B cell (primary cell): ENCODE measurements around the gene ERBB4. TPM values are rescaled to one million over a fixed set of nuclear protein-coding genes. Genes with fewer than 3 reads are reported as not detected.

ENCODE experiments used
- ATAC-seq: fragments of 200-7000 bp; cut with Tn5 transposase; one replicate; pipeline ENCODE4 v1.10.0; 2021; ENCODE audit warnings: low read depth, mild to moderate bottlenecking, moderate number of reproducible peaks, moderate library complexity
- CTCF ChIA-PET: fragments of 350-600 bp; sonication (Branson Sonifier 250); formaldehyde crosslinking; loops from one replicate; lab custom pipeline; 2021; ENCODE audit warnings: antibody characterized with exemption, inconsistent platforms; lab: Charles Lee
- POLR2A ChIA-PET: fragments of 350-600 bp; sonication (Branson Sonifier 250); formaldehyde crosslinking; loops from one replicate; lab custom pipeline; 2021; ENCODE audit warnings: antibody characterized with exemption; lab: Charles Lee
- DNase-seq: peaks from one replicate; pipeline ENCODE4 v3.0.0; 2013
- H2AFZ ChIP-seq: 2 replicates; pipeline ENCODE4 v1.6.1; 2012; ENCODE audit warnings: mild to moderate bottlenecking, low read depth, low read length; ENCODE audit not compliant: insufficient read depth, poor library complexity, severe bottlenecking
- H3K27ac ChIP-seq, 2 donors: 1 replicate in 1 of 2; 2 replicates in 1 of 2; pipeline ENCODE4 v1.5.1; 2012 to 2013; ENCODE audit warnings: low read length in 2 of 2, mild to moderate bottlenecking in 2 of 2, moderate library complexity in 1 of 2
- H3K27me3 ChIP-seq, 4 experiments: fragments of 200-600 bp in 1 of 4; sonication (generic) in 1 of 4; replicated peaks in 1 of 4; 1 replicate in 2 of 4; 2 replicates in 2 of 4; pipeline versions ENCODE4 v1.6.1 to v1.7.0; 2013 to 2016; ENCODE audit warnings: low read length in 3 of 4, mild to moderate bottlenecking in 2 of 4, mixed read lengths in 1 of 4, moderate library complexity in 1 of 4; ENCODE audit not compliant: insufficient read depth in 4 of 4, control insufficient read depth in 3 of 4; ENCODE audit errors: control extremely low read depth in 1 of 4
- H3K36me3 ChIP-seq, 2 experiments: replicated peaks in 1 of 2; 1 replicate in 1 of 2; 2 replicates in 1 of 2; pipeline versions ENCODE4 v1.6.1 to v1.7.1; 2013; ENCODE audit warnings: low read length in 1 of 2; ENCODE audit not compliant: insufficient read depth in 2 of 2, control insufficient read depth in 1 of 2; ENCODE audit errors: control extremely low read depth in 1 of 2, extremely low read depth in 1 of 2
- H3K4me1 ChIP-seq, 2 donors: fragments of 200-600 bp in 1 of 2; sonication (generic) in 1 of 2; 1 replicate in 1 of 2; 2 replicates in 1 of 2; pipeline versions ENCODE4 v1.5.1 to v1.6.1; 2013 to 2017; ENCODE audit warnings: low read length in 2 of 2; ENCODE audit not compliant: control insufficient read depth in 2 of 2, insufficient read depth in 2 of 2
- H3K4me2 ChIP-seq: replicated peaks from 2 replicates; pipeline ENCODE3; 2012; ENCODE audit warnings: mild to moderate bottlenecking, low read depth, low read length; ENCODE audit not compliant: poor library complexity, severe bottlenecking
- H3K4me3 ChIP-seq, 5 experiments: fragments of 200-600 bp in 1 of 5; sonication (generic) in 1 of 5; 1 replicate in 3 of 5; 2 replicates in 2 of 5; pipeline versions ENCODE4 v1.5.1 to v1.7.0; 2011 to 2016; ENCODE audit warnings: low read length in 4 of 5, mild to moderate bottlenecking in 4 of 5, low read depth in 2 of 5, control low read depth in 1 of 5, moderate library complexity in 1 of 5; ENCODE audit not compliant: insufficient read depth in 1 of 5; ENCODE audit errors: control extremely low read depth in 1 of 5, extremely low read depth in 1 of 5
- H3K79me2 ChIP-seq: fragments of 200-600 bp; sonication (generic); one replicate; pipeline ENCODE4 v1.6.0; 2016; ENCODE audit warnings: low read length; ENCODE audit not compliant: control insufficient read depth, insufficient read depth
- H3K9ac ChIP-seq: fragments of 200-600 bp; sonication (generic); 2 replicates; pipeline ENCODE4 v1.6.1; 2017; ENCODE audit warnings: mild to moderate bottlenecking, low read length, moderate library complexity
- H3K9me3 ChIP-seq, 3 donors: one replicate each; pipeline versions ENCODE4 v1.6.1 to v1.7.1; 2013; ENCODE audit warnings: low read length in 2 of 3; ENCODE audit not compliant: control insufficient read depth in 2 of 3, insufficient read depth in 1 of 3; ENCODE audit errors: control extremely low read depth in 1 of 3
- H4K20me1 ChIP-seq: 2 replicates; pipeline ENCODE4 v1.6.0; 2012; ENCODE audit warnings: mild to moderate bottlenecking, low read length; ENCODE audit not compliant: insufficient read depth, control insufficient read depth, poor library complexity, severe bottlenecking
- H3K27ac Mint-ChIP-seq: one replicate; pipeline ENCODE4 v1.8.0; 2021; ENCODE audit warnings: mixed read lengths
- H3K27me3 Mint-ChIP-seq: one replicate; pipeline ENCODE4 v1.8.0; 2021; ENCODE audit warnings: mixed read lengths
- H3K4me1 Mint-ChIP-seq: one replicate; pipeline ENCODE4 v1.8.0; 2021; ENCODE audit warnings: mixed read lengths
- H3K4me3 Mint-ChIP-seq: one replicate; pipeline ENCODE4 v1.8.0; 2021; ENCODE audit warnings: mixed read lengths
- H3K9me3 Mint-ChIP-seq: one replicate; pipeline ENCODE4 v1.8.0; 2022; ENCODE audit warnings: mixed read lengths; ENCODE audit not compliant: insufficient read depth
- EZH2 ChIP-seq: IDR thresholded peaks from 2 replicates; pipeline ENCODE4 v1.6.1; 2012; ENCODE audit warnings: borderline replicate concordance, low read depth, mild to moderate bottlenecking, moderate library complexity, low read length; ENCODE audit not compliant: insufficient read depth, poor library complexity, severe bottlenecking
- WGBS: methylation state at CpG from one replicate; pipeline ENCODE4 v1.1.5; 2013; ENCODE audit warnings: missing lambda C conversion rate; ENCODE audit not compliant: insufficient coverage; 5-methylcytosine and 5-hydroxymethylcytosine counted together
- intact Hi-C: fragments of 100-400 bp; cut with micrococcal nuclease; formaldehyde crosslinking; loops from one replicate; pipeline ENCODE4 v1.10.0; 2022
- polyA plus RNA-seq: library from polyadenylated mRNA; depleted of rRNA; stranded (reverse); fragments of >200 nt; gene quantifications from 2 replicates; pipeline ENCODE4 v1.2.3, GENCODE V29; 2012
- total RNA-seq, 2 donors: library from RNA; stranded (reverse); fragments of 120-200 nt in 1 of 2; gene quantifications; 1 replicate in 1 of 2; 2 replicates in 1 of 2; pipeline versions ENCODE4 v1.2.3 to v1.2.4, GENCODE V29; 2013 to 2022
- TF ChIP-seq, protein P1 (sequence below): fragments of 200-600 bp; IDR thresholded peaks from one replicate; pipeline ENCODE4 v1.8.0; 2022; ENCODE audit warnings: antibody characterized with exemption, mild to moderate bottlenecking

Gene ERBB4
- total and polyA plus RNA-seq, 2 donors (not counting 1 experiment from before 2014, with no cell fraction given) = not detected

DNA sequence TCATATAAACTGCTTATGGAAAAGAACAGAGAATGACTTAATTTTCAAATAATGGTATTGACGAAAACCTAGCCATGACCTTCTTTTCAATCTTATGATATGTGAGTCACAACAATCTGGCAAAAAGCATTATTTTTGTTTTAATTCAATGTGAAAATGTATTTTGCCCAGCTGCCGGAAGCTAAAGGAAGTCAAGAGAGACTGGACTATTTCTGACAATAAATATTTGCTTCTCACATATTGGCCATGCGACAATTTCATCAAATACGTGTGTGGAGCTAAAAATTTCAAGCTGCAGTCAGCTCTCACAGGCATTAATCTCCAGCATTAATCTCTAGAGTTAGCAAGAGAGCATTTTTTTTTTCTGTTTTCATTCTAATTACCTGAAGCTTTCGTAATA is 1101.2 kb downstream of the ERBB4 start:
- H3K27me3 Mint-ChIP-seq = no peaks in the 10 kb centered on the region
- H4K20me1 ChIP-seq = no peaks in the 10 kb centered on the region
- H3K9me3 Mint-ChIP-seq = no peaks in the 10 kb centered on the region
- ChIA-PET POLR2A (no interaction called here), CTCF (interaction anchor here (0.9 to 1.1 kb wide), 2 partner anchors 17 to 18 kb away, joined by 3 read pairs; no protein-coding TSS in a partner anchor)
- no CpG with 5 or more reads among the region's 5 CpGs for WGBS
- peaks cover 2% of the 10 kb centered on the region for H3K4me1 Mint-ChIP-seq
- no peak overlapping the region for H2AFZ ChIP-seq
- peaks cover 0 to 4% (median 0%) of the 10 kb centered on the region in 3 donors for H3K9me3 ChIP-seq
- TF ChIP-seq, protein P1, sequence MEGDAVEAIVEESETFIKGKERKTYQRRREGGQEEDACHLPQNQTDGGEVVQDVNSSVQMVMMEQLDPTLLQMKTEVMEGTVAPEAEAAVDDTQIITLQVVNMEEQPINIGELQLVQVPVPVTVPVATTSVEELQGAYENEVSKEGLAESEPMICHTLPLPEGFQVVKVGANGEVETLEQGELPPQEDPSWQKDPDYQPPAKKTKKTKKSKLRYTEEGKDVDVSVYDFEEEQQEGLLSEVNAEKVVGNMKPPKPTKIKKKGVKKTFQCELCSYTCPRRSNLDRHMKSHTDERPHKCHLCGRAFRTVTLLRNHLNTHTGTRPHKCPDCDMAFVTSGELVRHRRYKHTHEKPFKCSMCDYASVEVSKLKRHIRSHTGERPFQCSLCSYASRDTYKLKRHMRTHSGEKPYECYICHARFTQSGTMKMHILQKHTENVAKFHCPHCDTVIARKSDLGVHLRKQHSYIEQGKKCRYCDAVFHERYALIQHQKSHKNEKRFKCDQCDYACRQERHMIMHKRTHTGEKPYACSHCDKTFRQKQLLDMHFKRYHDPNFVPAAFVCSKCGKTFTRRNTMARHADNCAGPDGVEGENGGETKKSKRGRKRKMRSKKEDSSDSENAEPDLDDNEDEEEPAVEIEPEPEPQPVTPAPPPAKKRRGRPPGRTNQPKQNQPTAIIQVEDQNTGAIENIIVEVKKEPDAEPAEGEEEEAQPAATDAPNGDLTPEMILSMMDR = no peak
- TF ChIP-seq EZH2 = no peak
- no peak overlapping the region for H3K27ac ChIP-seq
- DNase-seq (no peak), ATAC-seq (no peak)
- no peaks in the 10 kb centered on the region for H3K4me1 ChIP-seq
- H3K27me3 ChIP-seq = no peaks in the 10 kb centered on the region
- no peaks in the 10 kb centered on the region for H3K79me2 ChIP-seq
- H3K4me2 ChIP-seq = no peak overlapping the region
- H3K36me3 ChIP-seq = no peaks in the 10 kb centered on the region
- H3K4me3 Mint-ChIP-seq = no peak overlapping the region
- H3K4me3 ChIP-seq = no peak overlapping the region
- H3K9ac ChIP-seq = no peak overlapping the region
- intact Hi-C loops = no loop called here
- H3K27ac Mint-ChIP-seq = no peak overlapping the region

DNA sequence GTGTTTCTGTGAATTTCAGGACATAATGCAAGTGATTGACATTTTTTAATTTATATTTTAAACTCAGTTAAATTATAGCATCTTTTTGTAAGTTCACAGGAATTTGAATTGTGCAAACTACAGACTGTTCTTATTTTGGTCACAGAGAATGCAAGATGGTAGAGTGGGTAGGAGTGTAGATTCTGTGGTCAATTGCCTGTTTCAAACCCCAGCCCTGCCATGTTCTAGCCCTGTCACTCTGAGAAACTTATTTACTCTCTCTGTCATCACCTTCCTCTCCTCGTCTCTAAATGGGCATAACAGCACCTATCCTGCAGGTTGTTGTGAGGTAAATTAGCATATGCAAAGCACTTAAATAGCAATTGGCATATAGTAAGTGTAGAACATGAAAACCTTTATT is 1102.4 kb downstream of the ERBB4 start:
- H2AFZ ChIP-seq = no peak overlapping the region
- H3K4me2 ChIP-seq = no peak overlapping the region
- ATAC-seq (no peak), DNase-seq (no peak)
- Mint-ChIP-seq H3K27ac (no peak overlapping the region), H3K4me3 (no peak overlapping the region), H3K27me3 (no peaks in the 10 kb centered on the region), H3K9me3 (no peaks in the 10 kb centered on the region), H3K4me1 (peaks cover 2% of the 10 kb centered on the region)
- no CpG with 5 or more reads among the region's 1 CpG for WGBS
- ChIA-PET POLR2A (no interaction called here), CTCF (no interaction called here)
- H4K20me1 ChIP-seq = no peaks in the 10 kb centered on the region
- no peaks in the 10 kb centered on the region for H3K36me3 ChIP-seq
- H3K9me3 ChIP-seq = peaks cover 0 to 4% (median 0%) of the 10 kb centered on the region in 3 donors
- no peaks in the 10 kb centered on the region for H3K4me1 ChIP-seq
- intact Hi-C loops = no loop called here
- H3K79me2 ChIP-seq = no peaks in the 10 kb centered on the region
- H3K9ac ChIP-seq = no peak overlapping the region
- TF ChIP-seq EZH2 = no peak
- TF ChIP-seq, protein P1 = no peak
- H3K27ac ChIP-seq = no peak overlapping the region
- no peaks in the 10 kb centered on the region for H3K27me3 ChIP-seq
- H3K4me3 ChIP-seq = no peak overlapping the region
